ENCODE measurements around the gene ADGRG7. TPM values are rescaled to one million over a fixed set of nuclear protein-coding genes. Genes with fewer than 3 reads are reported as not detected.

Gene ADGRG7
- total RNA-seq, 3 donors from 2014 or later: not detected

DNA sequence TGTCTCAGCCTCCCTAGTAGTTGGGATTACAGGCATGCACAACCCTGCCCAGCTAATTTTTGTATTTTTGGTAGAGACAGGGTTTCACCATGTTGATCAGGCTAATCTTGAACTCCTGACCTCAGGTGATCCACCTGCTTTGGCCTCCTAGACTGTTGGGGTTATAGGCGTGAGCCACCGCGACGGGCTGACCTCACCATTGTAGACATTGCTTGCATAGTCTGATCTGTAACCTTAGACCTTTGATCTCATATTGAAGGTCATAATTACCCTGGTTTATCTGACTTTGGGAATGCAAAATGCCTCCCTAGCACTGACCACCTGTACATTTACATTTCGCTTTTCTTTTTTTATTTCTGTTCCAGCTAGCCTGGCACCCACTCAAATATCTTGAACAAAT lies 31.2 kb downstream of the ADGRG7 start:
- TF ChIP-seq, protein P1, sequence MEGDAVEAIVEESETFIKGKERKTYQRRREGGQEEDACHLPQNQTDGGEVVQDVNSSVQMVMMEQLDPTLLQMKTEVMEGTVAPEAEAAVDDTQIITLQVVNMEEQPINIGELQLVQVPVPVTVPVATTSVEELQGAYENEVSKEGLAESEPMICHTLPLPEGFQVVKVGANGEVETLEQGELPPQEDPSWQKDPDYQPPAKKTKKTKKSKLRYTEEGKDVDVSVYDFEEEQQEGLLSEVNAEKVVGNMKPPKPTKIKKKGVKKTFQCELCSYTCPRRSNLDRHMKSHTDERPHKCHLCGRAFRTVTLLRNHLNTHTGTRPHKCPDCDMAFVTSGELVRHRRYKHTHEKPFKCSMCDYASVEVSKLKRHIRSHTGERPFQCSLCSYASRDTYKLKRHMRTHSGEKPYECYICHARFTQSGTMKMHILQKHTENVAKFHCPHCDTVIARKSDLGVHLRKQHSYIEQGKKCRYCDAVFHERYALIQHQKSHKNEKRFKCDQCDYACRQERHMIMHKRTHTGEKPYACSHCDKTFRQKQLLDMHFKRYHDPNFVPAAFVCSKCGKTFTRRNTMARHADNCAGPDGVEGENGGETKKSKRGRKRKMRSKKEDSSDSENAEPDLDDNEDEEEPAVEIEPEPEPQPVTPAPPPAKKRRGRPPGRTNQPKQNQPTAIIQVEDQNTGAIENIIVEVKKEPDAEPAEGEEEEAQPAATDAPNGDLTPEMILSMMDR (IDR thresholded peaks at IDR 0.05): no peak
- TF ChIP-seq POLR2A (IDR thresholded peaks at IDR 0.05): no peak
- TF ChIP-seq POLR2AphosphoS5 (IDR thresholded peaks at IDR 0.05): no peak
- Histone ChIP-seq H3K27ac (no peak overlapping the region), H3K4me1 (no peaks in the 10 kb centered on the region), H3K9me3 (no peaks in the 10 kb centered on the region), H3K27me3 (no peaks in the 10 kb centered on the region), H3K36me3 (no peaks in the 10 kb centered on the region), H3K4me3 (no peak overlapping the region)
- intact Hi-C loops (cut with DNase I; ENCODE audit: low total_unique reads): no loop called here
- DNase-seq (ENCODE audit: low spot score in 2 of 2): no peak

DNA sequence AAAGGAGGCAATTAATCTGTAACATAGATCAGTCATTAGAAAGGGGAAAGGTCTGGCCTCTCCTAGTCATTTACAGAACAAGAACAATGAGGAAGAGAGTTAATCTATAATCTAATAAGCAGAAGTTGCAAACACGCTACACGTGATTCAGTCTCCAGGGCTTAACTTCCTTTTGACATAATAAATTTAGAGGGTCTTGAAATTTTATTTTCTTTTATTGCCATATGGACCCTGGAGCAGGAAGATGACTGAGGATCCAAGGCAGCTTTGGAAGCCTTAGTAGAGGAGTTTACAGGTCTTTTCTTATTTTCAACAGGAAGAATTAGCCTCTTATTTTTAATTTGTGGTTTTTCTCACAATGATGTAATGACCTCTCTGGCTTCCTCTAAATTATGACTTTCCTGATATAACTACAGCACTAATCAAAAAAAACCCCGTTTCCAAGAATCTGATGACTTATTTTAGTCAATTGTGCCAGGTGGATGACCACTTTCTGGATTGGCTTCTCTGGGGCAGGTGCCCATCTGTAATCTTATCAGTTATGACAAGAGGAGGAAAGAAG lies 32.2 kb downstream of the ADGRG7 start:
- no peaks in the 10 kb centered on the region for H3K36me3 ChIP-seq
- no peaks in the 10 kb centered on the region for H3K9me3 ChIP-seq
- TF ChIP-seq, protein P1 (IDR thresholded peaks at IDR 0.05): no peak
- TF ChIP-seq POLR2A (IDR thresholded peaks at IDR 0.05) (no peak), POLR2AphosphoS5 (IDR thresholded peaks at IDR 0.05) (no peak)
- intact Hi-C loops (cut with DNase I; ENCODE audit: low total_unique reads): no loop called here
- H3K4me1 ChIP-seq: no peaks in the 10 kb centered on the region
- no peak overlapping the region for H3K27ac ChIP-seq
- no peak overlapping the region for H3K4me3 ChIP-seq
- no peak for DNase-seq (ENCODE audit: low spot score in 2 of 2)
- no peaks in the 10 kb centered on the region for H3K27me3 ChIP-seq

DNA sequence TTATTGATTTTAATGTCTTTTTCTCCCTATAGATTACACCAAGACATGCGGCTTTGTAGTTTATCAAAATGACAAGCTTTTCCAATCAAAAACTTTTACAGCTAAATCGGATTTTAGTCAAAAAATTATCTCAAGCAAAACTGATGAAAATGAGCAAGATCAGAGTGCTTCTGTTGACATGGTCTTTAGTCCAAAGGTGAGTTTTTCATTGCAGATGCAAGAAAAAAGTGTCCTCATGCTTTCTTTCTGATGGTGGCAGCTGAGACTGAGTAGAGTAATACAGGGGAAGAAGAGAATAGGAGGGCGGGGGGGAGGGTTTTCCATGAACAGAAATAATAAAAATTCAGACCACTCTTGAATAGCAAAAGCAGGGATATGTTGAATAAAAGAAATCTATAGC lies 36.5 kb downstream of the ADGRG7 start:
- no peaks in the 10 kb centered on the region for H3K9me3 ChIP-seq
- no peaks in the 10 kb centered on the region for H3K36me3 ChIP-seq
- no peaks in the 10 kb centered on the region for H3K4me1 ChIP-seq
- no peaks in the 10 kb centered on the region for H3K27me3 ChIP-seq
- no peak overlapping the region for H3K27ac ChIP-seq
- DNase-seq (ENCODE audit: low spot score in 2 of 2): no peak
- intact Hi-C loops (cut with DNase I; ENCODE audit: low total_unique reads): no loop called here
- TF ChIP-seq POLR2AphosphoS5 (IDR thresholded peaks at IDR 0.05) (no peak), POLR2A (IDR thresholded peaks at IDR 0.05) (no peak)
- TF ChIP-seq, protein P1 (IDR thresholded peaks at IDR 0.05): no peak
- no peak overlapping the region for H3K4me3 ChIP-seq

DNA sequence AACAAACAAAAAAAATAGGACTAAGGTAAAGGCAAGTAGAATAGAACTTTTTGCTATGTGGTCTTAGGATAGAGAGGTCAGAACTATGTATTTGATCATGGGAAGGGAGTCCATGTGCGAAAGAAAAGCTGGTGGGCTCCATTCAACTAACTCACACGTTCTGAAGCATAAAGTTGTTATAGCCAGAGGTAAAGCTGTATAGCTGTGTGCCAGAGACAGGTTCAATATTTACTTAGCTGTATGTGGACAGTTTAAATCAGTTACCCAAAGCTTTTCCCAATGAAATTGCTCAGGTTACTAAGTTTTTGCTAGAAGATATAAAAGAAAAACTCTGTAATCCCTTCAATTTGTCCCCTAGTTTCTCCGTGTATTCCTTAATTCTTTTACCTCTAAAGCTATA lies 37.8 kb downstream of the ADGRG7 start:
- Histone ChIP-seq H3K4me1 (no peaks in the 10 kb centered on the region), H3K9me3 (no peaks in the 10 kb centered on the region), H3K36me3 (no peaks in the 10 kb centered on the region), H3K27me3 (no peaks in the 10 kb centered on the region), H3K4me3 (no peak overlapping the region), H3K27ac (no peak overlapping the region)
- intact Hi-C loops (cut with DNase I; ENCODE audit: low total_unique reads): no loop called here
- no peak for TF ChIP-seq POLR2A (IDR thresholded peaks at IDR 0.05)
- DNase-seq (ENCODE audit: low spot score in 2 of 2): no peak

DNA sequence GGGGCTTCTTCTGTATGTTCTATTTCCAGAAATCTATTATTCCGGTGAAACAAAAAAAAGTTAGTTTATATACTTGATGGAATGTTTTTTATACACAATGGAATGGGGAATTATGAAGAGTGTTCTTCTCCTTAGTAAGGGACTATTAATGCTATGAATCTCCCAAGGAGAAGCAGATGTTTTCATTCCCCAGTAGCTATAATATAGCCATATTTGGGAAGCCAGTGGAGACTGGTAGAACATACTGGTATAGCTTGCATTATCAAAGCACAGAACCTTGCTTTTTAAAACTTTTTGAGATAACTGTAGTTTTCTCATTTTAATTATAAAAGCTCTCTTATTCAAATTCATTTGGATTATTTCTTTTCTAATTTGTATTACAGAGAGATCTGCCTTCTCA lies 38.3 kb downstream of the ADGRG7 start:
- H3K4me1 ChIP-seq: no peaks in the 10 kb centered on the region
- TF ChIP-seq, protein P1 (IDR thresholded peaks at IDR 0.05): no peak
- TF ChIP-seq POLR2A (IDR thresholded peaks at IDR 0.05) (no peak), POLR2AphosphoS5 (IDR thresholded peaks at IDR 0.05) (no peak)
- no peaks in the 10 kb centered on the region for H3K9me3 ChIP-seq
- no peaks in the 10 kb centered on the region for H3K36me3 ChIP-seq
- H3K27me3 ChIP-seq: no peaks in the 10 kb centered on the region
- intact Hi-C loops (cut with DNase I; ENCODE audit: low total_unique reads): no loop called here
- H3K4me3 ChIP-seq: no peak overlapping the region
- no peak overlapping the region for H3K27ac ChIP-seq
- DNase-seq (ENCODE audit: low spot score in 2 of 2): no peak

Data from breast epithelium (tissue), 4 donors.